Measurements from ENCODE around the gene CAPRIN2.

GRCh38 chr12:30755395-30755762 is 628 bp upstream of the CAPRIN2 start:
- TF ChIP-seq, protein P1, sequence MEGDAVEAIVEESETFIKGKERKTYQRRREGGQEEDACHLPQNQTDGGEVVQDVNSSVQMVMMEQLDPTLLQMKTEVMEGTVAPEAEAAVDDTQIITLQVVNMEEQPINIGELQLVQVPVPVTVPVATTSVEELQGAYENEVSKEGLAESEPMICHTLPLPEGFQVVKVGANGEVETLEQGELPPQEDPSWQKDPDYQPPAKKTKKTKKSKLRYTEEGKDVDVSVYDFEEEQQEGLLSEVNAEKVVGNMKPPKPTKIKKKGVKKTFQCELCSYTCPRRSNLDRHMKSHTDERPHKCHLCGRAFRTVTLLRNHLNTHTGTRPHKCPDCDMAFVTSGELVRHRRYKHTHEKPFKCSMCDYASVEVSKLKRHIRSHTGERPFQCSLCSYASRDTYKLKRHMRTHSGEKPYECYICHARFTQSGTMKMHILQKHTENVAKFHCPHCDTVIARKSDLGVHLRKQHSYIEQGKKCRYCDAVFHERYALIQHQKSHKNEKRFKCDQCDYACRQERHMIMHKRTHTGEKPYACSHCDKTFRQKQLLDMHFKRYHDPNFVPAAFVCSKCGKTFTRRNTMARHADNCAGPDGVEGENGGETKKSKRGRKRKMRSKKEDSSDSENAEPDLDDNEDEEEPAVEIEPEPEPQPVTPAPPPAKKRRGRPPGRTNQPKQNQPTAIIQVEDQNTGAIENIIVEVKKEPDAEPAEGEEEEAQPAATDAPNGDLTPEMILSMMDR (IDR thresholded peaks at IDR 0.05): no peak
- TF ChIP-seq POLR2A (IDR thresholded peaks at IDR 0.05): no peak
